Measurements from ENCODE around the gene LRRTM2.

LRRTM2 gene

DNA sequence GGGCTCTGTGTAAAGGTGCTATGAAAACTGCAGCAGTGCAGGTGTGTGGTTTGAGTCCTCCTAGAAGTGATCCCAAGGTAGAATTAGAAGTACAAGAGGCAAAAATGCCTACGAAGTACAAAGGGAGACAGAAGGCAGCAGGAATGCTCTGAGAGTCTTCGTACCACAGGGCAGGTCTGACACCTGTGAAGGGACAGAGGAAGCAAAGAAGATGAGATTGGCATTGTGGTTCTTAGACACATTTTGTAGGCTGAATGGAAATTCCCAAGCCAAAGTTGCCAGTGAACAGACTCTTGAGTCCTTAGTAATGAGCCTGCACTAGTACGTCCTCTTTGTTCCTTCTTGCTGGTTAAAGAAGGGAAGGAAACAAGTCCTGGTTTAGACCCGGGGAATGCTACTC lies 1.7 kb upstream of the LRRTM2 start:
- no peak overlapping the region for H3K4me3 ChIP-seq
- no peak for DNase-seq (ENCODE audit: low read depth, low spot score)
- H3K27ac ChIP-seq: no peak overlapping the region
- no peak overlapping the region for H3K9ac ChIP-seq (ENCODE audit: insufficient read length)
- no peaks in the 10 kb centered on the region for H3K9me3 ChIP-seq (ENCODE audit: low read depth, low read length)
- no peak for TF ChIP-seq FOXP2 (optimal IDR thresholded peaks at IDR 0.05; ENCODE audit: control extremely low read depth, extremely low read length, insufficient read depth)
- TF ChIP-seq EZH2 (IDR thresholded peaks at IDR 0.05): no peak
- TF ChIP-seq POLR2AphosphoS5 (IDR thresholded peaks at IDR 0.05; ENCODE audit: borderline replicate concordance, low read depth, low read length): no peak
- no peaks in the 10 kb centered on the region for H3K36me3 ChIP-seq (ENCODE audit: insufficient read depth, low read length)

DNA sequence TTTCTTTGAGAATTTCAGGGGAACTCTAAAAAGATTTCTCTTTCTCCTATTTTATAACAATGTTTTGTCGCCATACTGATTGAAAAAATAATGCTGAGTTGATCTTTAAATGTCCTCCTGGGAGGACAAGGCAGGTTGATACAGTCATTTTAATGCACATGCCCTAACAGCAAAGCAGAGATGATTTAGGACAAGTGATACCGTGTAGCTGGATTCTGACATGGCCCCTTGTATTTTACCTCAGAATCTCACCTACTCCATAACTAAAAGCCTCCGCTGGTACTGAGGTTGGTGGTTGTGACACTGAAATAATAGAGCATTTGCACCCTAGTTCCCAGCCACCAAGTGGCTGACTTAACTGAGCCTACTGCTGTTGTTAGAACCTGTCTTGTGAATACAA lies 811 bp upstream of the LRRTM2 start:
- TF ChIP-seq POLR2AphosphoS5 (IDR thresholded peaks at IDR 0.05; ENCODE audit: borderline replicate concordance, low read depth, low read length): no peak
- TF ChIP-seq FOXP2 (optimal IDR thresholded peaks at IDR 0.05; ENCODE audit: control extremely low read depth, extremely low read length, insufficient read depth): no peak
- TF ChIP-seq EZH2 (IDR thresholded peaks at IDR 0.05): no peak
- H3K27ac ChIP-seq: no peak overlapping the region
- H3K9ac ChIP-seq (ENCODE audit: insufficient read length): no peak overlapping the region
- no peaks in the 10 kb centered on the region for H3K36me3 ChIP-seq (ENCODE audit: insufficient read depth, low read length)
- H3K4me3 ChIP-seq: no peak overlapping the region
- no peaks in the 10 kb centered on the region for H3K9me3 ChIP-seq (ENCODE audit: low read depth, low read length)
- DNase-seq (ENCODE audit: low read depth, low spot score): no peak

DNA sequence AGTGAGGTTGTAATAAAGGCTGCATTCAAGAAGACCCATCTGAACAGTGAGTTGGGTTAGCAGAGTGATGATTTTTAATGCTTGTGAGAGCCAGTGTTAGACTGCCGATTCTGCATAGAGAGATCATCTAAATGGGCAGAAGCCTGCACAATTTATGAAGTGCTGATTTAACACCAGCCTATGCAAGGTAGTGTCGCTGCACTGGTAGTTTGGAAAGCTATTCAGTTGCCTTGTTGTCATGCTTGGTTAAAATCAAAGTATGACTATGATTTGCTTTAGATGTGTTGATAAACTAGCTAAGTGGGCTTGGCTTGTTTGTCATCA lies 379 bp upstream of the LRRTM2 start:
- H3K9ac ChIP-seq (ENCODE audit: insufficient read length): no peak overlapping the region
- no peak for DNase-seq (ENCODE audit: low read depth, low spot score)
- no peaks in the 10 kb centered on the region for H3K36me3 ChIP-seq (ENCODE audit: insufficient read depth, low read length)
- H3K27ac ChIP-seq: no peak overlapping the region
- H3K9me3 ChIP-seq (ENCODE audit: low read depth, low read length): no peaks in the 10 kb centered on the region
- H3K4me3 ChIP-seq: no peak overlapping the region
- no peak for TF ChIP-seq POLR2AphosphoS5 (IDR thresholded peaks at IDR 0.05; ENCODE audit: borderline replicate concordance, low read depth, low read length)

DNA sequence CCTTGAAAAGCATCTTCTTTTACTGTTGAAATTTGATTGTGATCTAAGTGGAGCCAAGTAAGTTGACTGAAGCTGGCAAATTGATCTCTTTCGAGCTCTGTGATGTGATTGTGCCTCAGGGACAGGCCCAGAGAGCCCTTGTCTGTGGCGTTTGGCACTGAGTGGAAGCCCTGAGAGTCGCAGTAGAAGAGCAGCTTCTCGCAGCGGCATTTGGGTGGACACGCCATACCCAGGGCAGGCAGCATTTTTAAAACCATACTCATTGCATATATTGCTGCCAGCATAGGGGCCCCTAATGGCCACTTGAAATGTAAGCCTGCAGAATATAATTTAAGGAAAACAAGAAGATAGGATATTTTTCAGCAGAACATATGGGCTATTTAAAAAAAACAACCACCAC lies 894 bp downstream of the LRRTM2 start:
- TF ChIP-seq FOXP2 (optimal IDR thresholded peaks at IDR 0.05; ENCODE audit: control extremely low read depth, extremely low read length, insufficient read depth) (no peak), EZH2 (IDR thresholded peaks at IDR 0.05) (no peak)
- DNase-seq (ENCODE audit: low read depth, low spot score): no peak
- H3K4me3 ChIP-seq: no peak overlapping the region
- H3K36me3 ChIP-seq (ENCODE audit: insufficient read depth, low read length): no peaks in the 10 kb centered on the region
- no peak overlapping the region for H3K9ac ChIP-seq (ENCODE audit: insufficient read length)
- H3K27ac ChIP-seq: no peak overlapping the region
- no peaks in the 10 kb centered on the region for H3K9me3 ChIP-seq (ENCODE audit: low read depth, low read length)

DNA sequence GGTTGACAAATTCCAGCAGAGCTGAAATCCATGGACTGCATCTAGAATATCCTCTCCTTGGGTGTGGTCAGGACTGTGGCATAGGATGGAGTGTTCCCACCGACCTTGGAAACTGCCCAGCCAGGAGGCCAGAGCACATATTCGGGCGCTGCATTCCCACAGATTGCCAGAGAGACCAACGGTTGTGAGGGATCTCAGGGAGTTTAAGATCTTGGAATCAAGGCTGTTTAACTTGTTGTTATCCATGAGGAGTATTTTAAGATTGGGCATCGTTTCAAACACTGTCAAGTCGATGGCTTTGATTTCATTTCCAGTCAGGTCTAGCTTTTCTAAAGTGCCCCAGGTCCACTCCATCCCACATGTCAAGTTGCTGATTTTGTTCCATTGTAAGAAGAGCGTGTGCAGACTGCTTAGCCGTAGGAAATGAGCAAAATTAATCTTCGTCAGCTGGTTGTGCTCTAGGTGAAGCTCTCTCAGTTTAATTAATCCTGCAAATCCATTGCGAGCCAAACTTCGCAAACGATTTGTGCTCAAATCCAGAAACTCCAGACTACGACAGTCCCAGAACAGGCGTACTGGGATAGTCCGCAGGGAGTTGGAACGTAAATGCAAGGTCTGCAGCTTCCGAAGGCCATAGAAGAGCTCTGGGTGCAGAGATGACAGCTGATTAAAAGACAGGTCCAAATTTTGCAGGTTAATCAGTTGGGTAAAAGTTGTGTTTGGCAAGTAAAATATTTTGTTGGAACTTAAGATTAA lies 1.5 kb downstream of the LRRTM2 start:
- H3K36me3 ChIP-seq (ENCODE audit: insufficient read depth, low read length): no peaks in the 10 kb centered on the region
- H3K27ac ChIP-seq: no peak overlapping the region
- no peak overlapping the region for H3K9ac ChIP-seq (ENCODE audit: insufficient read length)
- H3K4me3 ChIP-seq: no peak overlapping the region
- H3K9me3 ChIP-seq (ENCODE audit: low read depth, low read length): no peaks in the 10 kb centered on the region
- DNase-seq (ENCODE audit: low read depth, low spot score): no peak
- TF ChIP-seq POLR2AphosphoS5 (IDR thresholded peaks at IDR 0.05; ENCODE audit: borderline replicate concordance, low read depth, low read length) (no peak), FOXP2 (optimal IDR thresholded peaks at IDR 0.05; ENCODE audit: control extremely low read depth, extremely low read length, insufficient read depth) (no peak), EZH2 (IDR thresholded peaks at IDR 0.05) (no peak)

DNA sequence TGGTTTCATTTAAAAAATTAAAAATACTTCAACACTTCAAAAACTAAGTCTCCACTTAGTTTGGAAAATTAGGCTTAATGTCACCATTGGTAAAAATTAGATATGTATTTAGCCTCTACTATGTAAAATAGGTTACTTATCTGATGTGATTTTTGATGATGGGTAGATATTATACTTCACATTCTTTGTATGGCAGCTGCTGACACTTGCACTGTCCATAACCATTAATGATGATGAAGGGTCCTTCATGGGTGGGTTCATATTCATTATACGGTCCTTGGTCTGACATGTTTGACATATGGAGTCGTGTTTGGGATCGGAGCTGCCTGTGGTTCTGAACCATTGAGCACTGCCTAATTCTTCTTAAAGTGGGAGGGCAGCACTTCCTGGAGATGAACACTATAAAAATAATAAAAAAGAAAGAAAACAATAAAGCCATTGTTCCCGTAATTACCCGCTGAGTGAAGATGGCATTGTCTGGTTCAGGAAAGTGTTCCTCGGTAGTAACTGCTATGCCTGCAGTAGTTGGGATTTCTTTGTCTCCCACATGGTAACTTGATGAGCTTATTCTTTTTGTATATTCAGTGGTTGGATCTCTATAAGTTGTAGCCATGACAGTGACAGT lies 2.2 kb downstream of the LRRTM2 start:
- no peak overlapping the region for H3K4me3 ChIP-seq
- no peak overlapping the region for H3K9ac ChIP-seq (ENCODE audit: insufficient read length)
- no peak overlapping the region for H3K27ac ChIP-seq
- TF ChIP-seq EZH2 (IDR thresholded peaks at IDR 0.05) (no peak), POLR2AphosphoS5 (IDR thresholded peaks at IDR 0.05; ENCODE audit: borderline replicate concordance, low read depth, low read length) (no peak), FOXP2 (optimal IDR thresholded peaks at IDR 0.05; ENCODE audit: control extremely low read depth, extremely low read length, insufficient read depth) (no peak)
- DNase-seq (ENCODE audit: low read depth, low spot score): no peak
- no peaks in the 10 kb centered on the region for H3K36me3 ChIP-seq (ENCODE audit: insufficient read depth, low read length)
- H3K9me3 ChIP-seq (ENCODE audit: low read depth, low read length): no peaks in the 10 kb centered on the region

DNA sequence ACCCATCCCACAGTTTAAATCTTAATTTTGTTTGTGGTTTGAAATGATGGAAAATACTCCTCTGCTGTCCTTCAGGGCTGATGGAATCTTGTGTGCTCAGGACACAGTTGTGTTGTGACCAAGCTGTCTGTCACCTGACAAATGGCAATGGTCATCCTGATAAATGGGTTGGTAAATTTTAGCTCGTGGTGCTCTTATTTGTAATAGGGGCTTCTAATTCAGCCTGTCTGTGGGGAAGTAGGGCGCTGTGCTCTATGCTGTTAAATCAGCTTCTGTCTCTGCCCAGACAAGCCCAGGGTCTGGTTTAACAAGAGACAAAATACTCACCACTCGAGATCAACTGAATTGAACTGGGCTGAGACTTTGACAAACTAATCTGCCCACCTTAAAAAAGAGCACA lies 4.5 kb downstream of the LRRTM2 start:
- Histone ChIP-seq H3K9me3 (ENCODE audit: low read depth, low read length) (no peaks in the 10 kb centered on the region), H3K4me3 (no peak overlapping the region), H3K9ac (ENCODE audit: insufficient read length) (no peak overlapping the region), H3K27ac (no peak overlapping the region), H3K36me3 (ENCODE audit: insufficient read depth, low read length) (no peaks in the 10 kb centered on the region)
- TF ChIP-seq POLR2AphosphoS5 (IDR thresholded peaks at IDR 0.05; ENCODE audit: borderline replicate concordance, low read depth, low read length) (no peak), FOXP2 (optimal IDR thresholded peaks at IDR 0.05; ENCODE audit: control extremely low read depth, extremely low read length, insufficient read depth) (no peak), EZH2 (IDR thresholded peaks at IDR 0.05) (no peak)
- DNase-seq (ENCODE audit: low read depth, low spot score): no peak

DNA sequence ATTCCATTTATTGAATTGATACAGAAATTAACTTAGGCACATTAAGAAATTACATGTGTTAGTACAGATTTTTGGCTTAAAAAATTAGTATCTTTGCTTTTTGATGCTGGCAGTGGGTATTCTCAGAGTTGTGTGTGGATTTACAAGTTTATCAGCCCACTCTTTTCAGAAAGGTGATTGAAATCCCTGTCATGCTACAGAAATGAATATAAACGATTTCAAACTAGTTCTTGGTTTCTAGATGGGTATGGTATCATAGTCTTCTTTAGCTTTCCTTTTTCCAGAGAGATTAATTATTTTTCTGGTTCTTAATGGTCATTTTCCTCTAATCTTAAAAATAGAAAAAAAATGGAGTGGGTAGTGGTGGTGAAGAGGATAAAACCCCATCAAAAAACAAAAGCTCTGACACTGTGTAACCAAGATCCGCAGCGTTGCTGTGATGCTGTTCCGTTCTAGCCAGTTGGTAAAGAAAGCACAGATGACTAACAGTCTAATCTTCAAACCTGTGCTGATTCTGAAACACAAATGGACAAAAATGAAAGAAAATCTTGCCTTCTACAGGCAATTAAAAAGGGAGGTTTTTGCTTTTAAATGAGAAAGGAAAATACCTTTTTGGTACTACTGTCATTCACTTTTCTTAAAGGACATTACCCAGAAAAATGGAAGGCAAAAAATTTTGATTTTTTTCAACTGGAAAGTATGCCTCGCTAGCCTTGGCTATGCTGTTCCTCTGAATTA lies 5.2 kb downstream of the LRRTM2 start:
- TF ChIP-seq FOXP2 (optimal IDR thresholded peaks at IDR 0.05; ENCODE audit: control extremely low read depth, extremely low read length, insufficient read depth): no peak
- TF ChIP-seq EZH2 (IDR thresholded peaks at IDR 0.05): no peak
- no peak for TF ChIP-seq POLR2AphosphoS5 (IDR thresholded peaks at IDR 0.05; ENCODE audit: borderline replicate concordance, low read depth, low read length)
- no peak for DNase-seq (ENCODE audit: low read depth, low spot score)
- Histone ChIP-seq H3K9me3 (ENCODE audit: low read depth, low read length) (no peaks in the 10 kb centered on the region), H3K9ac (ENCODE audit: insufficient read length) (no peak overlapping the region), H3K4me3 (no peak overlapping the region), H3K27ac (no peak overlapping the region), H3K36me3 (ENCODE audit: insufficient read depth, low read length) (no peaks in the 10 kb centered on the region)

Data from SK-N-MC (cell line).